ENCODE measurements around the gene FLRT2.

- TF ChIP-seq POLR2AphosphoS5 (IDR thresholded peaks at IDR 0.05) (no peak), CTCF (IDR thresholded peaks at IDR 0.05) (no peak), POLR2A (IDR thresholded peaks at IDR 0.05) (no peak), EP300 (IDR thresholded peaks at IDR 0.05; ENCODE audit: low read depth) (no peak)
These were observed 19.8 kb downstream of the FLRT2 start for GRCh38 chr14:85549697-85550096.
